UCSD-AML1 (cell line): ENCODE results near the gene ZNF492.
"Not testable (repeated sequence)": the region's sequence is repeated elsewhere in the genome, so short reads cannot be mapped to it uniquely, and the experiment has no call there.

Experiments used
- DNase-seq: peaks from one replicate; lab custom pipeline; 2025; ENCODE audit not compliant: unreplicated experiment; lab: John Stamatoyannopoulos, UW

The ZNF492 gene

DNA sequence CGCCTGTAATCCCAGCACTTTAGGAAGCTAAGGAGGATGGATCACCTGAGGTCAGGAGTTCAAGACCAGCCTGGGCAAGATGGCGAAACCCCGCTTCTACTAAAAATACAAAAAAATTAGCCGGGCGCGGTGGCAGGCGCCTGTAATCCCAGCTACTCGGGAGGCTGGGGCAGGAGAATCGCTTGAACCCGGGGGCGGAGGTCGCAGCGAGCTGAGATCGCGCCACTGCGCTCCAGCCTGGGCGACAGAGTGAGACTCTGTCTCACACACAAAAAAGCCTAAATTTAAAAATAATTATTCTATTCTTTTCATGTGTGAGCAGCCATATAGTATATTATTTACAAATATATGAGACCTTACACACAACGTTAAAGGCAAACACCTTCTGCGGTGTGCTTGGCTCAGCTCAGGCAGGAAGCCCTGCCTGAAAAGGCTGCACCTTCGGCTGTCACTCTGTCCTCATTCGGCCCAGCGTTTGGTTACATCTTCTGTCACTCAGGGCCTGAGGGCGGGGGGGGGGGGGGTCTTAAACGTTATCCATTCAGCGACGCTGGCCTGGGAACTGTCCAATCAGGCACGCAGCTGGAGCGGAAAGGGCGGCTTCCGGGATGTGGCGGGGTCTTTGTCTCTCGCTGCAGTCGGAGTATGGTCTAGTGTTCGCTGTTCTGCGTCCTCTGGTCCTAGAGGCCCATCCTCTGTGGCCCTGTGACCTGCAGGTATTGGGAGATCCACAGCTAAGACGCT, at the start of gene ZNF492:
ZNF492 (plus strand) TSS at position 619 of the 744 bp plus-strand sequence. CDS start 19,076 bp downstream, outside the sequence.
- DNase-seq: not testable (repeated sequence)

DNA sequence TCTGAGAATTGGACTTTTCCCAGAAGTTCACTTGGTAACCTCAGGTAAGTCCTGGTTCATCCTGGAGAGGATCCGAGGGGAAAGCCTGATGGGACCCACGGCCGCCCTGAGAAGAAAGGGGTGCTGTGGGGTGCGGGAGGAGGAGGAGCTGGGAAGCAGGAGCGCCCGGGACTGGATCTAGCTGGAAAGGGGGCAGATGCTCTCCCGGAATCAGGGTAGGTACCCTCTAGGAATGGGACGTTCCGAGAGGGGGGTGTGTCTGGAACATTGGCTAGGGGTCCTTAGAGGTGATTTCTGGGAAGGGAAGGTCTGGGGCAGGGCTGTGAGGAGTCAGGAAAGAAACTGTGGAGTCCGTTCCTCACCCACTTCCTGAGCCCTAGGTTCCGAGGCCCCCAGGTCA, 38.7 kb upstream of the ZNF492 start:
- no peak for DNase-seq

DNA sequence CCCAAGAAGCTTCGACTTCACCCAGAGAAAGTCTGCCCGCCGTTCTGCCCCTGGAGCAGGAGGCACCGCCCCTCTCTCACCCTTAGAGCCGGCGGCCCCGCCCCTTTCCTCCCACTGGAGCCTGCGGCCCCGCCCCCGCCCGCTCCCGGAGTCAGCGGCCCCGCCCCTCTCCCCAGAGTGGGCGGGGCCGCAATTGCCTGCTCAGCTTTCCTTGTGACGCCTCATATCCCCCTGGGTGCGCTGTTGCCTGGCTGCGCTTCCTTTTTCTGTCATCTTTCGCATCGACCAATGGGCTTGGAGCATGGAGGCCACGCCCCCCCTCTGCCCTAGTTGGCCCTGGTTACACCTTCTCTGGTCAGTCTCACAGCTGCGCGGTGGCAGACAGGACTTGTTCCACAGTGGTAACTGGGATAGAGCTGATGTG, 38.2 kb upstream of the ZNF492 start:
- DNase-seq: no peak

DNA sequence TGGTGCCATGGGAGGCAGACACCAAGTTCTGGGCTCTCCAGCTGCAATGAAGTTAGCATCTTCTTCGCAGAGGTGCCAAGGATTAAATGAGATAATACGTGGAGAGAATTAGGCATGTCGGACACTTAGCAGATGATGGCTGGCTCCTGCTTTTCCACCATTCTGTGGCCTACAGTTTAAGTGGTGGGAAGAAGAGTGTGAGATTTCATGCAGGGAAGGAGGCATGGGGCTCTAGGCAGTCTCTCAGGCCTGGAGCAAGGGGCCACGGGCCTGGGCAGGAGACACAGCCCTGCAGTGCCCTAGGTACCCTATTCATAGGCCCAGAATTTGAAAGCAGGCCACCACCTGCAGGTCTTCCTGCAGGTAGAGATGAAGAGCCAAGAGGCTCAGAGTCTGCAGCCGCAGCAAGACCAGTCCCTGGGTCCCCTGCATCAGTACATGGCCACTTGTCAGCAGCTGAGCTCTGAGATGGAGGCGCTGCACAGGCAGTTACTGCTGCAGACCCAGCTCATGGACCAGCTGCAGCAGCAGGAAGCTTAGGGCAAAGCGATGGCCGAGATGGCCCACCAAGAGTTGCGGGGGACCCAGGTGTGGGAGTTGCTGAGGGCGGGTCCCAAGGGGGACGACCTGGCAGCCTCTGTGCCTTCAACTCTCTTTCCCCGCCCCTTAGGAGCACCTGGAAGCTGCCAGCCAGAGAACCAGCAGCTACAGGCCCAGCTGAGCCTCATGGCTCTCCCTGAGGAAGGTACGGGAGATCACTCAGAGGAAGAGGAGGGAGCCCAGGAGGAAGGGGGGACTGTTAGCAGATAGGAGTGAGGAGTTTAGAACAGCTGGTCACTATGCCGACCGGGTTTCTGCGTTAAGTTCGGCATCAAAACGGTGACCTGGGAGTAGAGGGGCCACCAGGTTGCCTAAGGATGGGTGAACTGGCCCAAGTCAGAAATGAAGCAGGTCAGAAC, 33.2 kb upstream of the ZNF492 start:
- no peak for DNase-seq

DNA sequence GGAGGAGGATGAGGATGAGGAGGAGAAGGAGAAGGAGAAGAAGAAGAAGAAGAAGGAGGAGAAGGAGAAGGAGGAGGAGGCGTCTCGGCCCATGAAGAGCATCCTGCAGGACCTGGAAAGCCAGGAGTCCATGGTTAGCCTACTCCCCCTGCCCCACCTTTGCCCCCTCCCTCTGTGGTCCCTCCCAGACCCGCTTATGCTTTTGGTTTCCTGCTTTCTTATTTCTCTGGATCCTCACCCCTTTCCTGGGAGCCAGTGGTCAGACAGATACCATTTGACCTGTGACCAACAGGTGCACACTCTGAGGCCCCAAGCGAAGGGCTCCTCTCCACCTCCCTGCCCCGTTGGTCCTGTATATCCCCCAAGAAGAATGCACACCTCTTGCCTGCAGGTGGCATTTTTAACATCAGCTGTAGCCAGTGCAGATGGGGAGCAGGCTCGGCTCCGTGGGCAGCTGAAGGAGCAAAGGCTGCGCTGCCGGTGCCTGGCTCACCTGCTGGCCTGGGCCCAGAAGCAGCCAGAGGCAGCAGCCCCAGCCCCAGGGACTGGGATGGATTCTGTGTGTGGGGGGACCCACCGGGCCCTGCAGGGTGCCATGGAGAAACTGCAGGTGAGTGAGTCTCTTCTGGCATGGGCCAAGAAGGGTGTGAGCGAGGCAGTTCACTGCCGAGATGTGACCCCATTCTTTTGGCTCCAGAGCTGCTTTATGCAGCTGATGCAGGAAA, 32.1 kb upstream of the ZNF492 start:
- no peak for DNase-seq

DNA sequence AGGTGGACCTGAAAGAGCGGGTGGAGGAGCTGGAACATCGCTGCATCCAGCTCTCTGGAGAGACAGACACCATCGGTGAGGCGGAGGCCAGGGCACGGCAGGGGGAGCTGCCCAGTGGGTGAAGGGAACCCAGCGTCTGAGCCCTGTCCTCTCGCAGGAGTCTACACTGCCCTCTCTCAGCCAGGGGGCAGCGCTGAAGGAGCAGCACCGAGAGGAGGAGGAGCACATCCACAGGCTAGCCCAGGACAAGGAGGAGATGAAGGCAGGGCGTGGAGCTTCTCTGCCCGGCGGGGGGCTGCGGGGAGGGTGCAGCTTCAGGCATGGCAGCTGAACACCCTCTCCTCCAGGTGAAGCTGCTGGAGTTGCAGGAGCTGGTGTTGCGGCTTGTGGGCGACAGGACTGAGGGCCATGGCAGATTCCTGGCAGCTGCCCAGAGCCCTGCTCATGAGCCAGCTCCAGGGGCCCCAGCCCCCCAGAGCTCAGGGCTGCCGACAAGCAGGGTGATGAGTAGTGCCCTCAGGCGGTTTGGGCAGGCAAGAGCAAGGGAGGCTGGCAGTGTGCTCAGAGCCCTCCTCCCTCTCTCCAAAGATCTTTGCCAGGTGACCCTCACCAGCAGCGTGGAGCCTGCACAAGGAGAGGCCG, 31.4 kb upstream of the ZNF492 start:
- no peak for DNase-seq

DNA sequence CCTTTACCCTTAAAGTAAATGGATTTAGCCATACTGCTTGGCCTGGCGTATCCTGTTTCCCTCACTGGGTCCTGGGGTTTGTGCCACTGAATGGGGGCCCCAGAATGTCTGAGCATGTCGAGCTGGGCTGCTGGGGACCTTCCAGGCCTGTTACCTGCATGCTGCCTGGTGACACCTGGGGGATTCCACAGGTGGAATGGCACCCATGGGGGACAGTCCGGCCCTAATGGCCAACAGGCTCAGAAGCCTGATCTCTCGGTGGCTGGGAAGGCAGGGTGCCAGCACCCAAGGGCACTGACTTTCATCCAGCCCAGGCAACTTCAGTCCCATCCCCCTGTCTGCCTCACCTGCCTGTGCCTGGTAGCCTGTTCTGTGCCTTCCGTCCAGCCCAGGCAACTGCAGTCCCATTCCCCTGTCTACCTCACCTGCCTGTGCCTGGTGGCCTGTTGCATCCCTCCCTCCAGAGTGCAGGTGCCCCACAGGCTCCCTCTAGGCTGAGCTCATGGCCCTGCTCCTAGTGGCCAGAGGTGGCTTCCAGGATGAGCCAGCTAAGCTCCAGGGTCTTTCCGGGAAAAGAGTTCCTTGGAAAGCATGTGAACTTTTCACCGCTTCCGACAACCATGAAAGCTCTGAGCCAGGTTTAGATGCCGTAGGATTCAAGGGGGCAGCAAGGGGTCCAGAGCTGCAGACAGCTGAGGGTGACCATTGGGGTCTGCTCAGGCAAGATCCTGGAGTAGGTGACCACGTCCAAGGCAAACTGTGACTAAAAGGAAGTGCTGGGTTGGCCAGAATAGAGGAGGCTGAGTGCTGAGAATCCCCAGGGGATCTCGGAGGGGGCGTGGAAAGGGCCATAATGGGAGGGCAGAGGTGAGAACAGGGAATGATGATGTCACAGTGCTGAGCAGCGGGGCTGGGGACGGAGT, 30.3 kb upstream of the ZNF492 start:
- DNase-seq: no peak

DNA sequence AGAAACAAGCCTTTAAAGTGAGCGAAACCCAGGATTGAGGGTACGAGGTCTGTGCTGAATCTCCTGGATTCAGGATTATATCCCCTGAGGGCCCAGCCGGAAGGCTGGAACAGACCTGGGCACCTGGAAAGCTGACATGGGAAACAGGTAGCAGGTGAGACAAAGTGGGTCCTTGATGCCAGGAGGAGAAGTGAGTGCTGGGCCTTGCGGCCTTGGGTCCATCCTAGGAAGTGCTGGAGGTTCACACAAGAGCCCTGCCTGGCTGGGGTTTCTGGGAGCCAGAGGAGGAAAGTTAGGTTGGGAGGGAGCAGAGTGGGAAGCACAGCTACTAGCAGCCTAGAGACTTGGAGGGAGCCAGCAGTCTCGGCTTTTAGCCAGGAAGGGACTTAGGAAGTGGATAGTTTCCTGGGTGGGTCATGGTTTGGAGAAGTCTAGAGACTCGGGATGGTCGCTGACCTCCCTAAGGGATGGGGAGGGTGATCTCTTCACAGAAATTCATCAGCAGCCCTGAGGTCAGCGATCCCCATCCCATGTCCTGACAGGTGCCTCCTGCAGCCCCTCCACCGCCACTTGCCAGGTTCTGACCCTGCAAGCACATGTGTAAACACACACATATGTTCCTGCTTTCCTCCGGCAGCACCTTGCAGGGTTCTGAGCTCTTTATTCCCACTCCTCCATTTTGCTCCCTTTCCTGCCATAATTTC, 29.4 kb upstream of the ZNF492 start:
- DNase-seq: no peak

DNA sequence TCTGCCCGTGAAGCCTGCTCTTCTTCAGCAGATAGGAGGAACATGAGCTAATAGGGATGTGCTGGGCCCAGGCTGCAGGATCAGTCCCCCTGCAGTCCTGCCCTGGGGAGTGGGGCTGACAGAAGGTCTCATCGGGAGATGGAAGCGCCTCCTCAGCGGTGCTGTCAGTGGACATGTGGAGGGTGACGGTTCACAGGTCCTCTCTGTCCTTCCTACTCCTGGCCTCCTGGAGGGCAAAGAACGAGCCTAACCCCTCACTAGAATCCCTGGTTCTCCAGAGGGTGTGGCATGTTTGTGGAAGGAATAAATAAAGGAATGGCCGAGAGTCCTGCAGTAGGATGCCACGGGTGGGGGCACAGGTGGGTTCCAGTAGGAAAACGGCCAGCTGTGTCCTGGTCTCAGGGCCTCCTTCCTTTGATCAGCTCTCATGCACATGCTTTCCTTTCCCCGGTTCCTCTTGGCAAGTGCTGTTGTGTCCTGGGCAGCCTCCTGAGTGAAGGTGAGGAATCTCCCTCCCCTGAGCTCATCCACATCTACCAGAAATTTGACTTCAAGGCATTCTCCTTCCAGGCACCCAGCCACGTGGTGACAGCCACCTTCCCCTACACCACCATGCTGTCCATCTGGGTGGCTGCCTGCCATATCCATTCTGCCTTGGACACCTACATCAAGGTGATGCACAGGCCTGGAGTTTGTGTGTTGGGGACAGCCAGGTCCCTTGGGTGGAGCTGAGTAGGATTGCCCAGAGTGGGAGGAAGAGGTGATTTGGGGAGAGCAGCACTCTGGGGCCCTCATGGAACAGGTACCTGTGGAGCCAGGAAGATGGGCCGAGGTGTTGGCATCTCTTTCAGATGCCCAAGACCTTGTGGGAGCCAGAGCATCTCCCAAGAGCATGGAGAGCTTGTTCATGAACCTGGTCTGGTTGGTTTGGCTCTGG, 28.6 kb upstream of the ZNF492 start:
- no peak for DNase-seq

DNA sequence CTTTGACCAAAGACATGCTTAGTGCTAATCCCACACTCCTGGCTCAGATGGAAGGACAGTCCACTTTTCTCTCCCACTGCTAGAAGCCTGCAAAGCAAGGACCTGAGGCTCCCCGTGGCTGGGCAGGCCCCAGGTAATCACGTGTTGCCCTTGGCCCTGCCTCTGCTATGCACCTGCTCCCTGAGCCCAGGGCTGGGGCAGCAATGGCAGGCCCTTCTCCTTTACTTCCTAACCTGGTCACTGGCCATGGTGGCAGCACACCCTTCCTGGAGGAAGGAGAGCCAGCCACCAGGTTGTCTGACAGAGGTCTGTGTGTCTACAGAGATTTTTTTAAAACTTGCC, 27.9 kb upstream of the ZNF492 start:
- DNase-seq: no peak

DNA sequence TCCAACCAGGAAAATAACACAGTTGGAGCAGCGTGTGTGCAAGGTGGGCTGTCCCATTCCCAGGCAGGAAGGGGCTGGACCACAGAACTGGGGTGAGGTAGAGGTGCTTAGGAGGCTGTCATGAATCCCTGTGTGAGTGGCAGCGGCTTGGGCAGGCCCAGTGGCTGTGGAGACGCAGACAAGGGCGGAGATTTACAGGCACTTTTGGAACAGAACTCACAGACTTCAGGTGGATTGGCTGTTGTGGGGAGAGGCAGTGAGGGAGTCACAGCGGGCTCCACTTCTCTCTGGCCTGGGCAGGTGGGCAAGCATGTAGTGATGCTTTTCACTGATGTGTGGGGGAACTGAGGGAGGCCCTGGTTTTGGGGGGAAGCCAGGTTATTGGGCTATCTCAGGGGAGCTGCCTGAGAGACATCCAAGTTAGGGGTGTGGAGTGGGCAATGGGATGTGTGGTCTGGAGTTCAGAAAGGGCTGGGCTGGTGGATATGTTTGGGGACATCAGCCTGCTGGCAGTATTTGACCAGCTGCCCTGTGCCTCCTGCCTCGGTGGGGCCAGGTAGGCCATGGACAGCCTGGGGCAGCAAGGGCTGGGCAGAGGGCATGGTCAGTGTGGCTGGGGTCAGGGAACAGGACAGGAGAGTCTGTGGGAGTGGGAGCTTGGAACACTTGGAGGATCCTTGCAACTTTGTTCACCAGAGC, 27.0 kb upstream of the ZNF492 start:
- DNase-seq: no peak

DNA sequence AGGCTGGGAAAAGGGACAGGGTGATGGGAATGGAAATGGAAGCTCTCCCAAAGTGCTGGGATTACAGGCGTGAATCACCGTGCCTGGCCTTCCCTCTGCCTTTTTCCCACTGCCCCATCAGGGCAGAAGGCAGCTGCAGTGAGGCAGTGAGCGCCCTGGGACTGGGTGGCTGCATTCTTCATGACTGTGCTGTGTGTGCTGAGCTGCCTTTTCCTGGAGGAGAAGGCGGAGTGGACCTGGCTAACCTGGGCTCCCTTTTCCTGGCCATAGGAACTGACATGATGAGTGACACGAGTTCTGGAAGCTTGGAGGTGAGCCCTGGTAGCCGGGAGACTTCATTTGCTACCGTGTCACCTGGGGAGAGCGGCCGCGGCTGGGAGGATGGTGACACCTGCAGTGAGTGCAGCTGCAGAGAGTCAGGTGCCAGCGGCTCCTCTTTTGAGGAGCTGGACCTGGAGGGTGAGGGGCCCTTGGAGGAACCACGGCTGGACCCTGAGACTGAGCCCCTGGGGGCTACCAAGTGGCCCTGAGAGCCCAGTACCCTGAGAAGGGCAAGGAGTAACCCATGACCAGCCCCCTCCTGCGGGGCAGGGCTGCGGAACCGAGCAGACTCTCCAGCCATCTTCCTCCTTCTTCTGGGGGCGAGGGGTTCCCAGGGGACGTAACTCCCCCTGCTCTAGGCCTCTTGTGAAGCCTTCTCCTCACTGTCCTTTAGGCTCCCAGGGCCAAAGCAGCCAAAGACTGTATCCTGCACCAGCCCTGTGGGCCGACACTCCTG, 26.3 kb upstream of the ZNF492 start:
- no peak for DNase-seq

DNA sequence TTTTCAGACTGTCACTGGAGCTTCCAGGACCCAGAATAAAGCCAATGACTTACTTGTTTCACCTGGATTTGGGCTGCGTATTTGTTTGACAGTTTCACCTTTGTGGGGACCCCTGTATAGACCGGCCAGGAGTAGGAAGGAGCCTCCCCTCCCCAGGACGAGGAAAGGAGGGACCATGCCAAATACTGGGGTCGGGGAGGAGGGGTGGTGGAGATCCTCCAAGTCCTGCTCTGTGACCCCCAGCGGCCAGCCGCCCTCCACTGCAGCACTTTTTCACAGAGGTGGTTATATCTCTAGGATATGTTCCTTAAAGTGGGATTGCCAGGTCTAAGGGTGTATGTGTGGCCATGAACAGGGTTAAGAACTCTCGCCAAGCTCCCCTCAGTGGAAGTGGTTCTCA, 25.7 kb upstream of the ZNF492 start:
- DNase-seq: no peak

DNA sequence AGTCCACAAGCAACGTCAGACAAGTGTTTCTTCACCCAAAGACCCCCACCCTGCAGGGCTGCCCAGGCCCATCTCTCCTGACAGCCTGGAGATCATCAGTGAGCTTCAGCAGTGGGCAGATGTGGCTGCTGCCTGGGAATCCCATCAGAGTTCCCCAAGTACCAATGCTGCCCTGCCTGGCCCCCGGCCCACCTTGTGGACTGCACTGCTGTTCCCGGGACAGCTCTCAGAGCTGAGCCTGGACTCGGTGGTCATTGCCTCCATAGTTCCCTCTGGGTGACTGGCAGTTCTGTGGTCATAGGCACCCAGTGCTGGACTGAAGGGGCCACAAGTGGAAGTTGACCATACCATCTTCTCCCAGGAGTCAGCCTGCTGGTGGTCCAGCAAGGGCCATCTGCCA, 24.5 kb upstream of the ZNF492 start:
- no peak for DNase-seq

DNA sequence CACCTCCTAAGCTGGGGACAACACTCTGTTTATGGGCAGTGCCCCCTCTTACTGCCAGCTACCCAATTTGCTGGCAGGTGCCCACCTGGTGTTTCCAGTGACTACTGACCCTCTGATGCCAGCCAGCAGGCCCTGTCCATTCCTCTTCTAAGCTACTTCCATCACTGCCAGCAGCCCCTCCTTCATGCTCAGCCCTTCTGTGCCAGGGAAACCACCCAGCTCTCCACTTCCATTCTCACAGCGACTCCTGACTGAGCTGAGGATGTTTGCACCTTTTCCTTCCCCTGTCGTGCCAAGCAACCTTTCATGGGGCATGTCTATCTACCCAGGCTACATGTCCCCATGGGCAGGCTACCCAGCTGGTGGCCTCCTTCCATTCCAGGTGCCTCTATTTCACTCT, 24.0 kb upstream of the ZNF492 start:
- no peak for DNase-seq

DNA sequence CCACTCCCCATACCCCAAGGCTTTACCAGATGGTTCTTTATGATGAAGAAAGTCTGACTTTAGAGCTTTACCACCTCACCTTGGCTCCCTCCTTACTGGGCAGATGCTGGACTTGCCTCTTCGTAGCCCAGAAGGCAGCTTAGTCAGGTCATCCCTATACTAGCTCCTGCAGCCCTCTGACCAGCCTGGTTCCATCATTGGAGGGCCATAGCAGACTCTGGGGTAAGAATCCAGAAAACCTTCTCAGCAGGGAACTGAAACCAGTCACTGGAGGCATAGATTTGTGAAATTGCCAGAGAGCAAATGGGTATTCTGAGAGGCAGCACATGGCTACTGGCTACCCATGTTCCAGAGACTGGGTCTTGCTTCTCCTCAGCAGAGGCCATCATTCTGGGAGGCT, 21.8 kb upstream of the ZNF492 start:
- no peak for DNase-seq

DNA sequence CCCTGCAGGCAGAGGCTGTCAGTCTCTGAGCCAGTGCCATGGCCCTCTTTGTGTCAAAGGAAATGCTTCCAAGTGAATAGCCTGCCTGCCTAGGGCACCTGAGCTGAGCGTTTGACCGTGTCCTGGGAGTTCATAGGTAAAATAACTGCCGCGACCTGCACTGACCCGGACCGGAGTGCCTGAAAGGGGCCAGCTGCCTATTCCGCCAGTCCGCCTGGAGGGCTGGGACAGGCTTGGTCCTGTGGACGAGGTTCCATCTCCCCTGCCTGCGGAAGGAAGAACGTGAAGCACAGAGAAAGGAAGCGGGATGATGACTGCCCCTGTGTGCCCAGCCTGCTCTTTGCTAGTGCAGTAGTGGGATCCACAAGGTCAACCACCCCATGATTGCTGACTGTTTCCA, 17.5 kb upstream of the ZNF492 start:
- DNase-seq: no peak
